NB4 (cell line): ENCODE measurements around the gene GLDN.
A peak's percentile ranks its signal among the peaks of the same experiment; 100 is the strongest.
"Not testable (repeated sequence)": the region's sequence is repeated elsewhere in the genome, so short reads cannot be mapped to it uniquely, and the experiment has no call there.

ENCODE experiments used
- DNase-seq: peaks from one replicate; pipeline ENCODE4 v3.0.0; 2010; ENCODE audit warnings: low read depth
- H3K4me3 ChIP-seq: one replicate; pipeline ENCODE4 v1.5.1; 2011; ENCODE audit warnings: mild to moderate bottlenecking, low read depth, low read length, moderate library complexity
- MYC ChIP-seq: IDR thresholded peaks from 2 replicates; pipeline ENCODE4 v1.6.1; 2011; ENCODE audit warnings: low read depth, low read length
- POLR2A ChIP-seq: IDR thresholded peaks from 2 replicates; pipeline ENCODE4 v1.6.1; 2011; ENCODE audit warnings: mild to moderate bottlenecking; ENCODE audit not compliant: insufficient read length; ENCODE audit errors: extremely low read depth
- TF ChIP-seq, protein P1 (sequence below): IDR thresholded peaks from one replicate; pipeline ENCODE4 v1.5.1; 2012; ENCODE audit warnings: low read depth, low read length
- TF ChIP-seq, protein P2 (sequence below): IDR thresholded peaks from 2 replicates; pipeline ENCODE4 v1.6.1; 2011; ENCODE audit warnings: low read depth, low read length

GLDN gene

DNA sequence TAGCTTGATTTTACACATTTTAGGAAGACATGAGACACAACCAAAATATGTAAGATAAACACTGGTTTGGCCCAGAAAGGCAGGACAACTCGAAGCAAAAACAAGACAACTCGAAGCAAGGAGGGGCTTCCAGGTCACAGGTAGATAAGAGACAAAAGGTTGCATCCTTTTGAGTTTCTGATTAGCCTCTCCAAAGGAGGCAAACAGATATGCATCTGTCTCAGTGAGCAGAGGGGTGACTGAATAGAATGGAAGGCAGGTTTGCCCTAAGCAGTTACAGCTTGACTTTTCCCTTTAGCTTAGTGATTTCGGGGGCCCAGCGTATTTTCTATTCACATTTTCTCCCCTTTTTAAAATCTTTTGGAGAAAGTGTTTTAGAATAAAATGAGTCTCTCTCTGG, 74.7 kb downstream of the GLDN start:
- no peak overlapping the region for H3K4me3 ChIP-seq
- TF ChIP-seq, protein P1, sequence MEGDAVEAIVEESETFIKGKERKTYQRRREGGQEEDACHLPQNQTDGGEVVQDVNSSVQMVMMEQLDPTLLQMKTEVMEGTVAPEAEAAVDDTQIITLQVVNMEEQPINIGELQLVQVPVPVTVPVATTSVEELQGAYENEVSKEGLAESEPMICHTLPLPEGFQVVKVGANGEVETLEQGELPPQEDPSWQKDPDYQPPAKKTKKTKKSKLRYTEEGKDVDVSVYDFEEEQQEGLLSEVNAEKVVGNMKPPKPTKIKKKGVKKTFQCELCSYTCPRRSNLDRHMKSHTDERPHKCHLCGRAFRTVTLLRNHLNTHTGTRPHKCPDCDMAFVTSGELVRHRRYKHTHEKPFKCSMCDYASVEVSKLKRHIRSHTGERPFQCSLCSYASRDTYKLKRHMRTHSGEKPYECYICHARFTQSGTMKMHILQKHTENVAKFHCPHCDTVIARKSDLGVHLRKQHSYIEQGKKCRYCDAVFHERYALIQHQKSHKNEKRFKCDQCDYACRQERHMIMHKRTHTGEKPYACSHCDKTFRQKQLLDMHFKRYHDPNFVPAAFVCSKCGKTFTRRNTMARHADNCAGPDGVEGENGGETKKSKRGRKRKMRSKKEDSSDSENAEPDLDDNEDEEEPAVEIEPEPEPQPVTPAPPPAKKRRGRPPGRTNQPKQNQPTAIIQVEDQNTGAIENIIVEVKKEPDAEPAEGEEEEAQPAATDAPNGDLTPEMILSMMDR = no peak
- TF ChIP-seq POLR2A (no peak), MYC (no peak)
- TF ChIP-seq, protein P2, sequence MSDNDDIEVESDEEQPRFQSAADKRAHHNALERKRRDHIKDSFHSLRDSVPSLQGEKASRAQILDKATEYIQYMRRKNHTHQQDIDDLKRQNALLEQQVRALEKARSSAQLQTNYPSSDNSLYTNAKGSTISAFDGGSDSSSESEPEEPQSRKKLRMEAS = no peak
- no peak for DNase-seq

DNA sequence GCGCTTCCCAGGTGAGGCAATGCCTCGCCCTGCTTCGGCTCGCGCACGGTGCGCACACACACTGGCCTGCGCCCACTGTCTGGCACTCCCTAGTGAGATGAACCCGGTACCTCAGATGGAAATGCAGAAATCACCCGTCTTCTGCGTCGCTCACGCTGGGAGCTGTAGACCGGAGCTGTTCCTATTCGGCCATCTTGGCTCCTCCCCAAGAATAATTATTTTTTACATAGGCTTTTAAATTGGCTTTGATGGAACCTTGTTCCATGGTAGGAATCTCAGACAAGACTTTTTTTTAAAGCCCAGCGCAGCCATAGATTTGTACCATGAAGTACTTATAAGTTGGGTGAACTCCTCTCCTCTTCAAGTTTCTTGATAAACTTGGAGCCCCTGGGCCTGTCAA, 81.6 kb downstream of the GLDN start:
- DNase-seq, H3K4me3 ChIP-seq: not testable (repeated sequence)

DNA sequence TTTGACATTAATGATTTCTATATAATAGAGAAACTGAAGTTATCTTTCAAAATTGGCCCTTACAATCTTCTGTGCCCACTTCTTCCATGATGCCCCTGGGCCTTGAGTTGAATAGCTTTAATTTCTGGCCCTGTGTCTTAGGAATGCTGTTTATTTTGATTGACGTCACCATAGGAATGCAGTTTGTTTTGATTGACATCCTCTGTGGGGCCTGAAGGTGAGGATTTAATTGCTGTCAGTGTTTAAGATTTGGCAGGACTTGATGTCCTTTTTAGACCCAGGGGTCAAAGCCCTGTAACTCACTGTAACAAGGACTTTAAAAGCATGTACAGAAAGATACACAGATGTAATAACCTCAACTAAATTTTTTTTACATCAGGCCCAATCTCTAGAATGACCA, 83.3 kb downstream of the GLDN start:
- no peak overlapping the region for H3K4me3 ChIP-seq
- no peak for DNase-seq
- TF ChIP-seq POLR2A = no peak
- TF ChIP-seq, protein P1 = no peak
- no peak for TF ChIP-seq MYC
- TF ChIP-seq, protein P2 = no peak

DNA sequence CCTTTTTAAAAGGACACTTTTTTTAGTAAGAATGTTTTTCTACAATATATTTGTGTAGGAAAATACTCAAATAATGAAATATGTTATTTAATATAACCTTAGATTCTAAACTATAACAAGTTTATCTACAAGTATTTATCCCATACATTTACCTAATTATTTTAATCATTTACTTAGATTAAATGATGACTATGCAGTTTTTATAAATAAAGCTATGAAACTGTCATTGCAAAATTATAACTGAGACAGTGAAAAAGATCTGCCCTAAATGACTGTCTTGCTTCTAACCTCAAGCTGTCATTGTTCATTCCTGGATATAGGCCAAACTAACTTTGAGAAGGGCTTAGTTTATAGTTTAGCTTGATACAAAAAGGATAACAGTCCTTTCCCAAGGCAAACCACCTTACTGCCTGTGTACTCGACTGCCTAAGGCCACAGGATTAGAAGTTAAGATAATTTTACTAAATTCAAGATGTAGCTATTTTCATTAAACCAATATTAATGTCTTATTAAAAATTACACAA, 84.1 kb downstream of the GLDN start:
- no peak overlapping the region for H3K4me3 ChIP-seq
- TF ChIP-seq, protein P1 = no peak
- DNase-seq = no peak

DNA sequence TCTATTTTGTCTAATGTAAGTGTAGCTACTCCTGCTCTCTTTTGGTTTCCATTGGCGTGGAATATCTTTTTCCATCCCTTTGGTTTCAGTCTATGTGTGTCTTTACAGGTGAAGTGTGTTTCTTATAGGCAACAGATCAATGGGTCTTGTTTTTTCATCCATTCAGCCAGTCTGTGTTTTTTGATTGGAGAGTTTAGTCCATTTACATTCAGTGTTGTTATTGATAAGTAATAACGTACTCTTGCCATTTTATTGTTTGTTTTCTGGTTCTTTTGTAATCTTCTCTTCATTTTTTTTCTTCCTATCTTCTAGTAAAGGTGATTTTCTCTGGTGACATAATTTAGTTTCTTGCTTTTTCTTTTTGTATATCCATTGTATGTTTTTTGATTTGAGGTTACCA, 97.1 kb downstream of the GLDN start:
- no peak for TF ChIP-seq POLR2A
- TF ChIP-seq, protein P1 = no peak
- no peak for DNase-seq
- no peak overlapping the region for H3K4me3 ChIP-seq

GRCh38 chr15:51443282-51443914, 101.9 kb downstream of the GLDN start:
- DNase-seq = peak; percentile 4
- TF ChIP-seq MYC (no peak), POLR2A (no peak)
- TF ChIP-seq, protein P1 = no peak
- TF ChIP-seq, protein P2 = no peak
- no peak overlapping the region for H3K4me3 ChIP-seq
